HepG2 (cell line): ENCODE measurements around the gene SMIM1. TPM values are rescaled to one million over a fixed set of nuclear protein-coding genes. Genes with fewer than 3 reads are reported as not detected.

Experiments used
- ATAC-seq: fragments of 200-7000 bp; cut with Tn5 transposase; 3 replicates; pipeline ENCODE4 v1.9.1; 2020; ENCODE audit warnings: mild to moderate bottlenecking, moderate library complexity
- BruUV-seq: library from RNA; stranded (reverse); fragments of 400-500 nt; replicated peaks from 2 replicates; lab custom pipeline; 2021; lab: Mats Ljungman, UMichigan
- CTCF ChIA-PET: fragments of 300-600 bp; formaldehyde crosslinking; extraction: SDS; loops from one replicate; lab custom pipeline; 2021; ENCODE audit warnings: low total read pairs, inconsistent platforms, low intra/inter-chr PET ratio; lab: Yijun Ruan, JAX
- POLR2A ChIA-PET: fragments of 350-600 bp; sonication (Branson Sonifier 250); formaldehyde crosslinking; loops from one replicate; lab custom pipeline; 2020; ENCODE audit warnings: antibody characterized with exemption, inconsistent platforms; lab: Yijun Ruan, JAX
- DNase-seq: peaks from one replicate; pipeline ENCODE4 v3.0.0-alpha.2; 2015; ENCODE audit warnings: low spot score
- FAIRE-seq: peaks from 3 replicates; lab custom pipeline; 2011; peaks lifted over from hg19 to GRCh38; lab: Jason Lieb, UNC
- H2AFZ ChIP-seq: one replicate; pipeline ENCODE4 v1.6.1; 2011; ENCODE audit warnings: low read length, inconsistent platforms
- H3K27ac ChIP-seq: fragments of 300-600 bp; 3 replicates; pipeline ENCODE4 v1.8.0; 2011; ENCODE audit warnings: mixed run types, mild to moderate bottlenecking, mixed read lengths, low read length, inconsistent platforms; ENCODE audit not compliant: insufficient read depth; ENCODE audit errors: extremely low read length
- H3K27me3 ChIP-seq, 2 experiments: fragments of 200-600 bp in 1 of 2; 2 replicates in 1 of 2; 3 replicates in 1 of 2; pipeline versions ENCODE4 v1.6.0 to v1.8.0; 2011; ENCODE audit warnings: low read length in 2 of 2, mild to moderate bottlenecking in 2 of 2, moderate library complexity in 2 of 2, inconsistent platforms in 1 of 2; ENCODE audit not compliant: insufficient read depth in 2 of 2, control insufficient read depth in 1 of 2
- H3K36me3 ChIP-seq, 2 experiments: fragments of 200-600 bp in 1 of 2; replicated peaks in 1 of 2; 2 replicates in 1 of 2; 3 replicates in 1 of 2; pipeline versions ENCODE4 v1.5.1 to v1.8.0; 2011; ENCODE audit warnings: low read length in 2 of 2, inconsistent platforms in 1 of 2; ENCODE audit not compliant: insufficient read depth in 2 of 2, control insufficient read depth in 1 of 2
- H3K4me1 ChIP-seq: 2 replicates; pipeline ENCODE4 v1.5.1; 2012; ENCODE audit warnings: low read length, inconsistent platforms; ENCODE audit not compliant: insufficient read depth
- H3K4me2 ChIP-seq: 2 replicates; pipeline ENCODE4 v1.6.0; 2011; ENCODE audit warnings: low read depth, low read length, inconsistent platforms
- H3K4me3 ChIP-seq, 3 experiments: fragments of 200-600 bp in 1 of 3; sonication (generic), shearing (Covaris generic) in 1 of 3; replicated peaks in 1 of 3; 2 replicates each; pipeline ENCODE4 v1.5.1; 2011 to 2016; ENCODE audit warnings: low read length in 3 of 3, inconsistent platforms in 2 of 3, low read depth in 2 of 3, mild to moderate bottlenecking in 2 of 3, control low read depth in 1 of 3, mixed read lengths in 1 of 3; ENCODE audit not compliant: insufficient read depth in 1 of 3
- H3K79me2 ChIP-seq: one replicate; pipeline ENCODE4 v1.6.1; 2011; ENCODE audit warnings: low read length, inconsistent platforms; ENCODE audit not compliant: insufficient read depth
- H3K9ac ChIP-seq: 2 replicates; pipeline ENCODE4 v1.6.0; 2011; ENCODE audit warnings: mild to moderate bottlenecking, low read depth, low read length, inconsistent platforms; ENCODE audit not compliant: insufficient read depth
- H3K9me3 ChIP-seq: 2 replicates; pipeline ENCODE4 v1.5.1; 2012; ENCODE audit warnings: mild to moderate bottlenecking, low read length
- H4K20me1 ChIP-seq: 2 replicates; pipeline ENCODE4 v1.6.0; 2011; ENCODE audit warnings: inconsistent platforms, mild to moderate bottlenecking, low read length, moderate library complexity; ENCODE audit not compliant: insufficient read depth
- AGO2 ChIP-seq: fragments of 200-400 bp; formaldehyde crosslinking; optimal IDR thresholded peaks from 2 replicates; pipeline ENCODE3; 2017; ENCODE audit warnings: mild to moderate bottlenecking, low read depth, low read length, moderate library complexity
- DBP ChIP-seq: sonication (generic); formaldehyde crosslinking; IDR thresholded peaks from 2 replicates; pipeline ENCODE4 v1.4.0; 2020; ENCODE audit warnings: missing genetic modification reagents; ENCODE audit errors: not compliant biosample characterization
- FOXK2 ChIP-seq: fragments of 450-650 bp; IDR thresholded peaks from 2 replicates; pipeline ENCODE4 v1.6.1; 2016
- MLXIP ChIP-seq: sonication (generic); formaldehyde crosslinking; IDR thresholded peaks from 2 replicates; pipeline ENCODE4 v1.9.0; 2021; ENCODE audit warnings: missing genetic modification reagents, borderline replicate concordance
- TEAD3 ChIP-seq: optimal IDR thresholded peaks from 2 replicates; pipeline ENCODE3; 2016; ENCODE audit warnings: borderline replicate concordance
- ZNF251 ChIP-seq: sonication (generic); formaldehyde crosslinking; IDR thresholded peaks from 2 replicates; pipeline ENCODE4 v1.9.0; 2021; ENCODE audit warnings: mild to moderate bottlenecking, missing genetic modification reagents
- WGBS: methylation state at CpG from one replicate; pipeline ENCODE4 v1.1.6; 2017; ENCODE audit warnings: low lambda C conversion rate; 5-methylcytosine and 5-hydroxymethylcytosine counted together
- in situ Hi-C: cut with HindIII; loops from 2 replicates; pipeline ENCODE4 v1.10.0; 2017; ENCODE audit warnings: low pct_unique_long_range_greater_than_20kb; ENCODE audit not compliant: extremely low pct_ligation_motif_present
- intact Hi-C: fragments of 100-400 bp; cut with micrococcal nuclease; formaldehyde crosslinking; loops from one replicate; pipeline ENCODE4 v1.10.0; 2022; ENCODE audit not compliant: unreplicated experiment
- polyA plus RNA-seq, 8 experiments: library from polyadenylated mRNA; depleted of rRNA in 3 of 8; stranded (reverse) in 7 of 8; unstranded in 1 of 8; fragments of >200 nt; fragmentation: Illumina TruSeq in 4 of 8; extraction: Trizol in 4 of 8; gene quantifications; 2 replicates each; pipeline versions ENCODE4 v1.2.1 to v1.2.3, GENCODE V29; 2011 to 2016; ENCODE audit warnings: low read depth in 4 of 8, missing spikeins in 1 of 8, mixed read lengths in 1 of 8; ENCODE audit not compliant: insufficient read depth in 1 of 8
- total RNA-seq, 5 experiments: library from RNA; depleted of rRNA; stranded (reverse); fragments of >200 nt; fragmentation: Illumina TruSeq; extraction: Trizol; gene quantifications; 2 replicates each; pipeline ENCODE4 v1.2.3, GENCODE V29; 2016; ENCODE audit warnings: low read depth in 1 of 5
- TF ChIP-seq, protein P1 (sequence below): sonication (generic); formaldehyde crosslinking; IDR thresholded peaks from 2 replicates; pipeline ENCODE4 v1.4.0; 2020; ENCODE audit warnings: missing genetic modification reagents, borderline replicate concordance

Gene SMIM1
- total and polyA plus RNA-seq, 2 of the 13 experiments (the other 11 are each of a cell fraction or from before 2014, with no cell fraction given), result 12.4 to 56.3 TPM

DNA sequence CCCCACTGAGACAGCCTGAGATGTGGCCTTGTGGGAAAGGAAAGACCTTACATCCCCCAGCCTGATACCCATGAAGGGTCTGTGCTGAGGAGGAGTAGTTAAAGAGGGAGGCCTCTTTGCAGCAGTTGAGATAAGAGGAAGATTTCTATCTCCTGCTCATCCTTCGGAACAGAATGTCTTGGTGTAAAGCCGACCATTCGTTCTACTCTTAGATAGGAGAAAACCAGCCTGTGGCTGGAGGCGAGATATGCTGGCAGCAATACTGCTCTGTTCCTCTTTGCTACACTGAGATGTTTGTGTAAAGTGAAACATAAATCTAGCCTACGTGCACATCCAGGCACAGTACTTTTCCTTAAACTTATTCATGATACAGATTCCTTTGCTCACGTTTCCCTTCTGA is 21.8 kb upstream of the SMIM1 start:
- intact Hi-C loops (no loop called here), in situ Hi-C loops (no loop called here)
- ChIA-PET POLR2A (no interaction called here), CTCF (no interaction called here)
- peaks cover 15 to 45% of the 10 kb centered on the region in 2 experiments for H3K27me3 ChIP-seq
- no peak overlapping the region for H3K27ac ChIP-seq
- peaks cover 18% of the 10 kb centered on the region for H3K4me1 ChIP-seq
- DNase-seq (no peak), ATAC-seq (no peak), FAIRE-seq (no peak)
- H3K79me2 ChIP-seq, result peaks cover 6% of the 10 kb centered on the region
- no peak overlapping the region for H3K4me2 ChIP-seq
- BruUV-seq, result no TSS peak
- H3K9me3 ChIP-seq, result no peaks in the 10 kb centered on the region
- 28% methylated on average over 6 of the region's 6 CpGs for WGBS
- TF ChIP-seq ZNF251 (CRISPR knock-in tag), result no peak
- TF ChIP-seq FOXK2, result no peak
- TF ChIP-seq MLXIP (CRISPR knock-in tag), result no peak
- no peak for TF ChIP-seq DBP
- no peak for TF ChIP-seq TEAD3 (CRISPR knock-in tag)
- TF ChIP-seq AGO2, result no peak
- TF ChIP-seq, protein P1, sequence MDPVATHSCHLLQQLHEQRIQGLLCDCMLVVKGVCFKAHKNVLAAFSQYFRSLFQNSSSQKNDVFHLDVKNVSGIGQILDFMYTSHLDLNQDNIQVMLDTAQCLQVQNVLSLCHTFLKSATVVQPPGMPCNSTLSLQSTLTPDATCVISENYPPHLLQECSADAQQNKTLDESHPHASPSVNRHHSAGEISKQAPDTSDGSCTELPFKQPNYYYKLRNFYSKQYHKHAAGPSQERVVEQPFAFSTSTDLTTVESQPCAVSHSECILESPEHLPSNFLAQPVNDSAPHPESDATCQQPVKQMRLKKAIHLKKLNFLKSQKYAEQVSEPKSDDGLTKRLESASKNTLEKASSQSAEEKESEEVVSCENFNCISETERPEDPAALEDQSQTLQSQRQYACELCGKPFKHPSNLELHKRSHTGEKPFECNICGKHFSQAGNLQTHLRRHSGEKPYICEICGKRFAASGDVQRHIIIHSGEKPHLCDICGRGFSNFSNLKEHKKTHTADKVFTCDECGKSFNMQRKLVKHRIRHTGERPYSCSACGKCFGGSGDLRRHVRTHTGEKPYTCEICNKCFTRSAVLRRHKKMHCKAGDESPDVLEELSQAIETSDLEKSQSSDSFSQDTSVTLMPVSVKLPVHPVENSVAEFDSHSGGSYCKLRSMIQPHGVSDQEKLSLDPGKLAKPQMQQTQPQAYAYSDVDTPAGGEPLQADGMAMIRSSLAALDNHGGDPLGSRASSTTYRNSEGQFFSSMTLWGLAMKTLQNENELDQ (CRISPR knock-in tag), result no peak
- H3K4me3 ChIP-seq, result no peak overlapping the region
- H3K36me3 ChIP-seq, result no peaks in the 10 kb centered on the region
- no peak overlapping the region for H2AFZ ChIP-seq
- no peak overlapping the region for H3K9ac ChIP-seq
- H4K20me1 ChIP-seq, result no peaks in the 10 kb centered on the region
